K562 (cell line): ENCODE data around the gene B3GALNT1. TPM values are rescaled to one million over a fixed set of nuclear protein-coding genes. Genes with fewer than 3 reads are reported as not detected.

ENCODE experiments used
- ATAC-seq: fragments of 200-7000 bp; cut with Tn5 transposase; 3 replicates; pipeline ENCODE4 v1.9.1; 2020; ENCODE audit warnings: moderate library complexity
- BruUV-seq: library from RNA; stranded (reverse); fragments of 400-500 nt; replicated peaks from 2 replicates; lab custom pipeline; 2021; lab: Mats Ljungman, UMichigan
- CTCF ChIA-PET: fragments of 300-600 bp; formaldehyde crosslinking; extraction: SDS; loops from one replicate; lab custom pipeline; 2021; ENCODE audit warnings: low intra/inter-chr PET ratio; lab: Yijun Ruan, JAX
- POLR2A ChIA-PET: fragments of 300-600, 350-650 bp; sonication (Branson Sonifier 250); formaldehyde crosslinking; extraction: SDS; loops from one replicate; lab custom pipeline; 2021; ENCODE audit warnings: antibody characterized with exemption, inconsistent platforms; lab: Yijun Ruan, JAX
- DNase-seq, 4 experiments: peaks; one replicate each; pipeline versions ENCODE4 v3.0.0 to v3.0.0-alpha.2; 2011 to 2018; ENCODE audit warnings: low spot score in 3 of 4, mixed read lengths in 3 of 4; ENCODE audit errors: extremely low read depth in 1 of 4
- FAIRE-seq: peaks from 2 replicates; lab custom pipeline; 2011; peaks lifted over from hg19 to GRCh38; lab: Jason Lieb, UNC
- H2AFZ ChIP-seq: 2 replicates; pipeline ENCODE4 v1.6.0; 2011; ENCODE audit warnings: low read depth, low read length, control low read depth, inconsistent platforms
- H3K27ac ChIP-seq: fragments of 200-600 bp; 3 replicates; pipeline ENCODE4 v1.8.0; 2011; ENCODE audit warnings: low read depth, mild to moderate bottlenecking, control low read depth, inconsistent platforms, low read length, moderate library complexity, mixed read lengths; ENCODE audit errors: extremely low read depth
- H3K27me3 ChIP-seq, 2 experiments: fragments of 300-600 bp in 1 of 2; 2 replicates in 1 of 2; 3 replicates in 1 of 2; pipeline versions ENCODE4 v1.6.0 to v1.8.0; 2011; ENCODE audit warnings: inconsistent platforms in 2 of 2, low read length in 2 of 2, mild to moderate bottlenecking in 1 of 2, mixed read lengths in 1 of 2, moderate library complexity in 1 of 2; ENCODE audit not compliant: control insufficient read depth in 2 of 2, insufficient read depth in 2 of 2
- H3K36me3 ChIP-seq: fragments of 300-600 bp; 3 replicates; pipeline ENCODE4 v1.8.0; 2011; ENCODE audit warnings: mild to moderate bottlenecking, low read length, inconsistent platforms; ENCODE audit not compliant: control insufficient read depth, insufficient read depth
- H3K4me1 ChIP-seq, 2 experiments: fragments of 200-600 bp in 1 of 2; replicated peaks in 1 of 2; 2 replicates in 1 of 2; 3 replicates in 1 of 2; pipeline versions ENCODE4 v1.5.1 to v1.8.0; 2011; ENCODE audit warnings: inconsistent platforms in 2 of 2, low read length in 2 of 2, mild to moderate bottlenecking in 1 of 2, mixed read lengths in 1 of 2, moderate library complexity in 1 of 2; ENCODE audit not compliant: control insufficient read depth in 2 of 2, insufficient read depth in 2 of 2
- H3K4me2 ChIP-seq: 2 replicates; pipeline ENCODE4 v1.6.1; 2011; ENCODE audit warnings: low read length, control low read depth, inconsistent platforms, mixed read lengths; ENCODE audit not compliant: insufficient read depth
- H3K4me3 ChIP-seq: fragments of 200-600 bp; sonication (generic), shearing (Covaris generic); 2 replicates; pipeline ENCODE4 v1.5.1; 2016; ENCODE audit warnings: control low read depth, inconsistent platforms
- H3K79me2 ChIP-seq: fragments of 200-600 bp; 3 replicates; pipeline ENCODE4 v1.8.0; 2011; ENCODE audit warnings: low read length, inconsistent platforms; ENCODE audit not compliant: control insufficient read depth, insufficient read depth
- H3K9ac ChIP-seq, 2 experiments: 2 replicates each; pipeline versions ENCODE4 v1.6.0 to v1.6.1; 2011; ENCODE audit warnings: low read depth in 2 of 2, low read length in 2 of 2, control low read depth in 1 of 2, inconsistent platforms in 1 of 2, mild to moderate bottlenecking in 1 of 2, mixed read lengths in 1 of 2; ENCODE audit not compliant: insufficient read depth in 1 of 2
- H3K9me1 ChIP-seq: one replicate; pipeline ENCODE4 v1.6.0; 2011; ENCODE audit warnings: inconsistent platforms, mild to moderate bottlenecking, low read length, moderate library complexity; ENCODE audit not compliant: control insufficient read depth, insufficient read depth
- H3K9me3 ChIP-seq: replicated peaks from 2 replicates; pipeline ENCODE4 v1.5.1; 2011; ENCODE audit warnings: low read depth, low read length, inconsistent platforms; ENCODE audit not compliant: control insufficient read depth, insufficient read depth
- H4K20me1 ChIP-seq: replicated peaks from 2 replicates; pipeline ENCODE4 v1.6.1; 2011; ENCODE audit warnings: low read length, inconsistent platforms, mixed read lengths; ENCODE audit not compliant: control insufficient read depth, insufficient read depth
- PHF20 ChIP-seq: fragments of 450-650 bp; IDR thresholded peaks from 2 replicates; pipeline ENCODE4 v1.6.1; 2018; ENCODE audit not compliant: partially characterized antibody
- ZNF551 ChIP-seq: fragments of 250-450 bp; sonication (Bioruptor Pico); IDR thresholded peaks from 2 replicates; pipeline ENCODE4 v1.5.0; 2021; ENCODE audit warnings: mild to moderate bottlenecking, moderate library complexity
- WGBS: fragments of 100-300 bp; shearing (Covaris generic); methylation state at CpG from one replicate; pipeline ENCODE4 v1.1.6; 2016; ENCODE audit warnings: low coverage, mixed read lengths; ENCODE audit not compliant: insufficient coverage; ENCODE audit errors: missing lambda C conversion rate; 5-methylcytosine and 5-hydroxymethylcytosine counted together
- in situ Hi-C: fragments of 300-500 bp; cut with MboI; formaldehyde crosslinking; loops from 4 replicates; pipeline ENCODE4 v1.15.0; 2018; ENCODE audit warnings: inconsistent platforms, mixed read lengths
- intact Hi-C: fragments of 100-400 bp; cut with micrococcal nuclease; formaldehyde crosslinking; loops from 2 replicates; pipeline ENCODE4 v1.14.2; 2022
- polyA plus RNA-seq, 8 experiments: library from polyadenylated mRNA; depleted of rRNA in 4 of 8; stranded (reverse) in 5 of 8; unstranded in 3 of 8; fragments of >200 nt; fragmentation: Nextera tagmentation in 2 of 8; fragmentation: Illumina TruSeq in 1 of 8; extraction: Ambion mirVana in 2 of 8; extraction: Trizol in 1 of 8; gene quantifications; 2 replicates each; pipeline versions ENCODE4 v1.2.1 to v1.2.3, GENCODE V29; 2011 to 2014; ENCODE audit warnings: inconsistent platforms in 1 of 8, missing spikeins in 1 of 8
- total RNA-seq, 7 experiments: library from RNA; depleted of rRNA in 6 of 7; stranded (reverse); fragments of >200 nt in 6 of 7; fragmentation: Illumina TruSeq in 2 of 7; extraction: Trizol in 2 of 7; gene quantifications; 2 replicates each; pipeline versions ENCODE4 v1.2.1 to v1.2.3, GENCODE V29; 2011 to 2021; ENCODE audit warnings: low replicate concordance in 1 of 7
- TF ChIP-seq, protein P1 (sequence below): fragments of 250-450 bp; sonication (Bioruptor Pico); IDR thresholded peaks from 2 replicates; pipeline ENCODE4 v1.4.0; 2020; ENCODE audit warnings: borderline replicate concordance
- TF ChIP-seq, protein P2 (sequence below): sonication (generic); formaldehyde crosslinking; IDR thresholded peaks from 2 replicates; pipeline ENCODE4 v1.8.0; 2022; ENCODE audit warnings: mild to moderate bottlenecking, missing genetic modification reagents
- TF ChIP-seq, protein P3 (sequence below): sonication (generic); formaldehyde crosslinking; IDR thresholded peaks from 2 replicates; pipeline ENCODE4 v1.8.0; 2023; ENCODE audit warnings: missing genetic modification reagents, mild to moderate bottlenecking, borderline replicate concordance
- TF ChIP-seq, protein P4 (sequence below): fragments of 250-450 bp; sonication (Bioruptor Pico); IDR thresholded peaks from 2 replicates; pipeline ENCODE4 v1.8.0; 2021; ENCODE audit warnings: borderline replicate concordance, mild to moderate bottlenecking, moderate library complexity; ENCODE audit not compliant: poor library complexity, severe bottlenecking
- TF ChIP-seq, protein P5 (sequence below): IDR thresholded peaks from 3 replicates; pipeline ENCODE4 v1.6.1; 2011; ENCODE audit warnings: borderline replicate concordance, mild to moderate bottlenecking, moderate library complexity; ENCODE audit not compliant: insufficient read length; ENCODE audit errors: extremely low read depth

The B3GALNT1 gene
- total and polyA plus RNA-seq, 9 of the 15 experiments (the other 6 are each of a cell fraction or from before 2014, with no cell fraction given) = 0.53 to 2.0 (median 1.2) TPM

DNA sequence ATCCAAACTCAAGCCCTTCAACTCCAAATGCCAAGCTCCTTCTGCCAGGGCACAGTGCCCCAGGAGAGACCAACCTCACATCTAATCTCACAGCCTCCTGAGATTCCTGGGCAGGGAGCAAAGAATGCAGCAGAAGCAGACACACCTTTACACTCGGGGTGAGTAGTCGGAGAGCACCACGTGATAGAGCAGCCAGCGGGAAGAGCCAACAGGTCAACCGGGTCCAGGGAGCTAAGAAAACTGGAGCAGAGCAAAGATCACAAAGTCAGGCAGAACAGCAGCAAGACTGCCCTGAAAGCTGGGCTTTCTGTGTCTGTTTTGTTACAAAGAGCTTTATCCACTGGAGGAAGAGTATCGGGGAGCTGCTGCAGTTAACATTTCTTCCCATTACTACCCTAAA is 4.2 kb downstream of the B3GALNT1 start:
- BruUV-seq = no TSS peak
- 5% methylated on average over 6 of the region's 6 CpGs for WGBS
- no peaks in the 10 kb centered on the region for H3K79me2 ChIP-seq
- ChIA-PET CTCF (no interaction called here), POLR2A (no interaction called here)
- no peak for ATAC-seq
- H3K36me3 ChIP-seq = no peaks in the 10 kb centered on the region
- no peak overlapping the region for H3K9ac ChIP-seq
- H3K4me1 ChIP-seq = peaks cover 0 to 10% of the 10 kb centered on the region in 2 experiments; a peak in 2 of 5 replicates
- peaks cover 6 to 26% of the 10 kb centered on the region in 2 experiments; a peak in 4 of 5 replicates for H3K27me3 ChIP-seq
- no peak for FAIRE-seq
- H3K4me3 ChIP-seq = no peak overlapping the region
- no peak for DNase-seq
- no peaks in the 10 kb centered on the region for H4K20me1 ChIP-seq
- no peaks in the 10 kb centered on the region for H3K9me3 ChIP-seq
- H3K4me2 ChIP-seq = no peak overlapping the region
- no peak overlapping the region for H2AFZ ChIP-seq
- intact Hi-C loops (no loop called here), in situ Hi-C loops (no loop called here)
- H3K27ac ChIP-seq = no peak overlapping the region
- H3K9me1 ChIP-seq = no peaks in the 10 kb centered on the region
- TF ChIP-seq, protein P1, sequence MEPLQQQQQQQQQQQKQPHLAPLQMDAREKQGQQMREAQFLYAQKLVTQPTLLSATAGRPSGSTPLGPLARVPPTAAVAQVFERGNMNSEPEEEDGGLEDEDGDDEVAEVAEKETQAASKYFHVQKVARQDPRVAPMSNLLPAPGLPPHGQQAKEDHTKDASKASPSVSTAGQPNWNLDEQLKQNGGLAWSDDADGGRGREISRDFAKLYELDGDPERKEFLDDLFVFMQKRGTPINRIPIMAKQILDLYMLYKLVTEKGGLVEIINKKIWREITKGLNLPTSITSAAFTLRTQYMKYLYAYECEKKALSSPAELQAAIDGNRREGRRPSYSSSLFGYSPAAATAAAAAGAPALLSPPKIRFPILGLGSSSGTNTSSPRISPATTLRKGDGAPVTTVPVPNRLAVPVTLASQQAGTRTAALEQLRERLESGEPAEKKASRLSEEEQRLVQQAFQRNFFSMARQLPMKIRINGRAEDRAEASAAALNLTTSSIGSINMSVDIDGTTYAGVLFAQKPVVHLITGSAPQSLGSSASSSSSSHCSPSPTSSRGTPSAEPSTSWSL = no peak
- TF ChIP-seq ZNF551 (CRISPR knock-in tag) = no peak
- TF ChIP-seq, protein P2, sequence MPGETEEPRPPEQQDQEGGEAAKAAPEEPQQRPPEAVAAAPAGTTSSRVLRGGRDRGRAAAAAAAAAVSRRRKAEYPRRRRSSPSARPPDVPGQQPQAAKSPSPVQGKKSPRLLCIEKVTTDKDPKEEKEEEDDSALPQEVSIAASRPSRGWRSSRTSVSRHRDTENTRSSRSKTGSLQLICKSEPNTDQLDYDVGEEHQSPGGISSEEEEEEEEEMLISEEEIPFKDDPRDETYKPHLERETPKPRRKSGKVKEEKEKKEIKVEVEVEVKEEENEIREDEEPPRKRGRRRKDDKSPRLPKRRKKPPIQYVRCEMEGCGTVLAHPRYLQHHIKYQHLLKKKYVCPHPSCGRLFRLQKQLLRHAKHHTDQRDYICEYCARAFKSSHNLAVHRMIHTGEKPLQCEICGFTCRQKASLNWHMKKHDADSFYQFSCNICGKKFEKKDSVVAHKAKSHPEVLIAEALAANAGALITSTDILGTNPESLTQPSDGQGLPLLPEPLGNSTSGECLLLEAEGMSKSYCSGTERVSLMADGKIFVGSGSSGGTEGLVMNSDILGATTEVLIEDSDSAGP (CRISPR knock-in tag) = no peak
- no peak for TF ChIP-seq PHF20
- TF ChIP-seq, protein P3, sequence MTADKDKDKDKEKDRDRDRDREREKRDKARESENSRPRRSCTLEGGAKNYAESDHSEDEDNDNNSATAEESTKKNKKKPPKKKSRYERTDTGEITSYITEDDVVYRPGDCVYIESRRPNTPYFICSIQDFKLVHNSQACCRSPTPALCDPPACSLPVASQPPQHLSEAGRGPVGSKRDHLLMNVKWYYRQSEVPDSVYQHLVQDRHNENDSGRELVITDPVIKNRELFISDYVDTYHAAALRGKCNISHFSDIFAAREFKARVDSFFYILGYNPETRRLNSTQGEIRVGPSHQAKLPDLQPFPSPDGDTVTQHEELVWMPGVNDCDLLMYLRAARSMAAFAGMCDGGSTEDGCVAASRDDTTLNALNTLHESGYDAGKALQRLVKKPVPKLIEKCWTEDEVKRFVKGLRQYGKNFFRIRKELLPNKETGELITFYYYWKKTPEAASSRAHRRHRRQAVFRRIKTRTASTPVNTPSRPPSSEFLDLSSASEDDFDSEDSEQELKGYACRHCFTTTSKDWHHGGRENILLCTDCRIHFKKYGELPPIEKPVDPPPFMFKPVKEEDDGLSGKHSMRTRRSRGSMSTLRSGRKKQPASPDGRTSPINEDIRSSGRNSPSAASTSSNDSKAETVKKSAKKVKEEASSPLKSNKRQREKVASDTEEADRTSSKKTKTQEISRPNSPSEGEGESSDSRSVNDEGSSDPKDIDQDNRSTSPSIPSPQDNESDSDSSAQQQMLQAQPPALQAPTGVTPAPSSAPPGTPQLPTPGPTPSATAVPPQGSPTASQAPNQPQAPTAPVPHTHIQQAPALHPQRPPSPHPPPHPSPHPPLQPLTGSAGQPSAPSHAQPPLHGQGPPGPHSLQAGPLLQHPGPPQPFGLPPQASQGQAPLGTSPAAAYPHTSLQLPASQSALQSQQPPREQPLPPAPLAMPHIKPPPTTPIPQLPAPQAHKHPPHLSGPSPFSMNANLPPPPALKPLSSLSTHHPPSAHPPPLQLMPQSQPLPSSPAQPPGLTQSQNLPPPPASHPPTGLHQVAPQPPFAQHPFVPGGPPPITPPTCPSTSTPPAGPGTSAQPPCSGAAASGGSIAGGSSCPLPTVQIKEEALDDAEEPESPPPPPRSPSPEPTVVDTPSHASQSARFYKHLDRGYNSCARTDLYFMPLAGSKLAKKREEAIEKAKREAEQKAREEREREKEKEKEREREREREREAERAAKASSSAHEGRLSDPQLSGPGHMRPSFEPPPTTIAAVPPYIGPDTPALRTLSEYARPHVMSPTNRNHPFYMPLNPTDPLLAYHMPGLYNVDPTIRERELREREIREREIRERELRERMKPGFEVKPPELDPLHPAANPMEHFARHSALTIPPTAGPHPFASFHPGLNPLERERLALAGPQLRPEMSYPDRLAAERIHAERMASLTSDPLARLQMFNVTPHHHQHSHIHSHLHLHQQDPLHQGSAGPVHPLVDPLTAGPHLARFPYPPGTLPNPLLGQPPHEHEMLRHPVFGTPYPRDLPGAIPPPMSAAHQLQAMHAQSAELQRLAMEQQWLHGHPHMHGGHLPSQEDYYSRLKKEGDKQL (CRISPR knock-in tag) = no peak
- TF ChIP-seq, protein P4, sequence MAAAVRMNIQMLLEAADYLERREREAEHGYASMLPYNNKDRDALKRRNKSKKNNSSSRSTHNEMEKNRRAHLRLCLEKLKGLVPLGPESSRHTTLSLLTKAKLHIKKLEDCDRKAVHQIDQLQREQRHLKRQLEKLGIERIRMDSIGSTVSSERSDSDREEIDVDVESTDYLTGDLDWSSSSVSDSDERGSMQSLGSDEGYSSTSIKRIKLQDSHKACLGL (CRISPR knock-in tag) = no peak
- TF ChIP-seq, protein P5, sequence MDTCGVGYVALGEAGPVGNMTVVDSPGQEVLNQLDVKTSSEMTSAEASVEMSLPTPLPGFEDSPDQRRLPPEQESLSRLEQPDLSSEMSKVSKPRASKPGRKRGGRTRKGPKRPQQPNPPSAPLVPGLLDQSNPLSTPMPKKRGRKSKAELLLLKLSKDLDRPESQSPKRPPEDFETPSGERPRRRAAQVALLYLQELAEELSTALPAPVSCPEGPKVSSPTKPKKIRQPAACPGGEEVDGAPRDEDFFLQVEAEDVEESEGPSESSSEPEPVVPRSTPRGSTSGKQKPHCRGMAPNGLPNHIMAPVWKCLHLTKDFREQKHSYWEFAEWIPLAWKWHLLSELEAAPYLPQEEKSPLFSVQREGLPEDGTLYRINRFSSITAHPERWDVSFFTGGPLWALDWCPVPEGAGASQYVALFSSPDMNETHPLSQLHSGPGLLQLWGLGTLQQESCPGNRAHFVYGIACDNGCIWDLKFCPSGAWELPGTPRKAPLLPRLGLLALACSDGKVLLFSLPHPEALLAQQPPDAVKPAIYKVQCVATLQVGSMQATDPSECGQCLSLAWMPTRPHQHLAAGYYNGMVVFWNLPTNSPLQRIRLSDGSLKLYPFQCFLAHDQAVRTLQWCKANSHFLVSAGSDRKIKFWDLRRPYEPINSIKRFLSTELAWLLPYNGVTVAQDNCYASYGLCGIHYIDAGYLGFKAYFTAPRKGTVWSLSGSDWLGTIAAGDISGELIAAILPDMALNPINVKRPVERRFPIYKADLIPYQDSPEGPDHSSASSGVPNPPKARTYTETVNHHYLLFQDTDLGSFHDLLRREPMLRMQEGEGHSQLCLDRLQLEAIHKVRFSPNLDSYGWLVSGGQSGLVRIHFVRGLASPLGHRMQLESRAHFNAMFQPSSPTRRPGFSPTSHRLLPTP = no peak
